Measurements from ENCODE around the gene TEKTIP1.
A peak's percentile ranks its signal among the peaks of the same experiment; 100 is the strongest.
"Not testable (repeated sequence)": the region's sequence is repeated elsewhere in the genome, so short reads cannot be mapped to it uniquely, and the experiment has no call there.

Gene TEKTIP1

GRCh38 chr19:3507371-3508120, 31.4 kb upstream of the TEKTIP1 start:
- DNase-seq (ENCODE audit: low spot score), result no peak

- not testable (repeated sequence) for DNase-seq (ENCODE audit: low spot score)
Observed at GRCh38 chr19:3508121-3508661, 30.8 kb upstream of the TEKTIP1 start.

DNA sequence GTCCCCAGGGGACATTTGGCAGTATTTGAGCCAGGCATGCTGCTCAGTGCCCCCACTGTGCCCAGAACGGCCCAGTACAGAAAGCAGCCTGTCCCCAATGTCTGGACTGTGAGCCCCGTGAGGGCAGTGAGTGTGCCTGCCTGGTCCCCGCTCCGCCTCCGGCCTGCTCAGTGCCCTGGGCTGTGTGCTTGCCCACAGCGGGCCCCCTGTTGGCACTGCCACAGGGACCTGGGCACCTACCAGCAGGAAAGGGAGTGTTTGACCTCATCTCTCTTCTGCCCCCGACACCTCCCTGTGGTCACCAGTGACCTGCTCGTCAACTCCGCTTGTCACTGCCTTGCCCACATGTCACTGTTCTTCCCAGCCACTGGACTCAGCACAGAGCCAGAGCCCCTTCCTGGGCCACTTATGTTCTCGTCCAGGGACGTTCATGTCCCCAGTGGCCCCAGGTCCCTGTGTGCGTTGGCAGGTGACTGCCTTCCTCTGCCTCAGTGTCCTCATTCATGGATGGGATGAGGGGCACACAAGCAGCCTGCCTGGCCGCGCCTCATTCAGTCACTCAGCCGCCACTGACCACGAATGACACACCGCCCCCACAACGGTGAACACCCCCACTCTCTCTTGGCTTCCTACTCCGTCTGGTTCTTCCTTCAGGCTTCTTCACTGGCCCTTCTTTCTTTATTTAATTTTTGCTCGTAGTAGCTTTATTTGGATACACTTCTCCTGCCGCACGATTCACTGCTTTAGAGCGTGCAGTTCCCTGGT, 30.0 kb upstream of the TEKTIP1 start:
- no peak for DNase-seq (ENCODE audit: low spot score)

DNA sequence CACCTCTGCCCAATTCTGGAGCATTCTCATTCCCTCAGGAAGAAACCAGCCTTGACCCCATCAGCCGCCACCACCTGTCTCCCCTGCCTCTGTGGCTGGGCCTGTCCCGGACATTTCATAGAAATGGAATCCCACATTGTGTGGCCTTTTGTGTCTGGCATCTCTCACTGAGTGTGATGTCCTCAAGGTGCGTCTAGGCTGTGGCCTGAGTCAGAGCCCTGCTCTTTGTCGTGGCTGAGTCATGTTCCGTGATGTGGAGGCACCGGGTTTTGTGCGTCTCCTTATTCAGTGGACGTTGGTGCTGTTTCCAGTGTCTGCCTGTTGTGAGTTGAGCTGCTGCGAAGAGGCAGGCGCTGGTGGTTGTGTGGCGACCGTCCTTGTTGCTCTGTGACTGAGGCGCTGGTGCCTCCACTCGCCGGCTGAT, 29.4 kb upstream of the TEKTIP1 start:
- DNase-seq (ENCODE audit: low spot score), result peak; percentile 74

GRCh38 chr19:3510727-3511126, 28.2 kb upstream of the TEKTIP1 start:
- no peak for DNase-seq (ENCODE audit: low spot score)

GRCh38 chr19:3511506-3512251, 27.3 kb upstream of the TEKTIP1 start:
- no peak for DNase-seq (ENCODE audit: low spot score)

DNA sequence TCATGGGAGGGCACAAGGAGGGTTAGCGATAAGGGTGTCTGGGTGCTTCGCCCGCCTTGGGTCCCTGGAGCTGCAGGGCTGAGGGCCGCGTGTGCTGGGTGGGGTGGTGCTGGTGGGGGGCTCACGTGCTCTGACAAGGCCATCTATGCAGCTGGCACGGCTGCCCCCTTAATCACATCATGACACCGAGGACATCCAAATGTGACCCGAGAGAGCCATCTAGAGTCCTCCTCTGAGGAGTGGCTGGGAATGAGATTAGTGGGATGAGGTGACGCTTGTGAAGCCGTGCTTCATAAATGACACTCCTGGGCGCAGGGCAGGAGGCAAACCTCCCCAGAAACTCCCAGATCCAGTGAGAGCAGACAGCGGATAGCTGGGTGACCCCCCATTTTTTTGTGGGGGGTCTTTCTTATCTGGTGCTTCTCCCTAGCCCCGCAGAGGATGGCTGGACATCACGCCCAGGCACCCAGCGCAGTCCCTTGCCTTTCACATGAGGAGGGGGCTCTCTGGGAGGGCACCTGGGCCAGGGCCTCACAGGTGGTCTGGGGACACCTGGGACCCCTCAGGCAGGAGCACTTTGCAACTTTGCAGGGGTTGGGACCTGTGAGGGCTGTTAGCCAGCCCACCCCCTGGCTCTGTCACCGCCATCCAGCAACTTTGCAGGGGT, 26.3 kb upstream of the TEKTIP1 start:
- DNase-seq (ENCODE audit: low spot score), result no peak

GRCh38 chr19:3513229-3514140, 25.5 kb upstream of the TEKTIP1 start:
- DNase-seq (ENCODE audit: low spot score), result no peak

DNA sequence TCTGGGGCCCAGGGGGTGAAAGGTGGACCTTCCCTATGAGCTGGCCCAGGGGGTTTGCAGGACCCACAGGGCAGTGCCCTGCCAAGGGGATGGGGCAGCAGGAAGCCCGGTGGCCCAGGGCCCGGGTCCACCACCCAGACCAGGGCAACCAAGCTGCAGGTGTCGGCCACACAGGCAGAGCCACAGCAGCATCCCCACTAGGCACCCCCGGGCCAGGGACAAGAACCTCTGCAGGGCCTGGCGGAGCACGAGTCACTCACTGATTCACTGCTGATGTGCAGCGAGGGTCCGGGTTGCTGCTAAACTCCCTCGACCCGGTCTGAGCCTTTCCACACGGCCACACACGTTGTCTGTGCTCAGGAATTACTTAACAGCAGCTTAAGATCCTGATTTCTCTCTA, 24.0 kb upstream of the TEKTIP1 start:
- DNase-seq (ENCODE audit: low spot score), result no peak

DNA sequence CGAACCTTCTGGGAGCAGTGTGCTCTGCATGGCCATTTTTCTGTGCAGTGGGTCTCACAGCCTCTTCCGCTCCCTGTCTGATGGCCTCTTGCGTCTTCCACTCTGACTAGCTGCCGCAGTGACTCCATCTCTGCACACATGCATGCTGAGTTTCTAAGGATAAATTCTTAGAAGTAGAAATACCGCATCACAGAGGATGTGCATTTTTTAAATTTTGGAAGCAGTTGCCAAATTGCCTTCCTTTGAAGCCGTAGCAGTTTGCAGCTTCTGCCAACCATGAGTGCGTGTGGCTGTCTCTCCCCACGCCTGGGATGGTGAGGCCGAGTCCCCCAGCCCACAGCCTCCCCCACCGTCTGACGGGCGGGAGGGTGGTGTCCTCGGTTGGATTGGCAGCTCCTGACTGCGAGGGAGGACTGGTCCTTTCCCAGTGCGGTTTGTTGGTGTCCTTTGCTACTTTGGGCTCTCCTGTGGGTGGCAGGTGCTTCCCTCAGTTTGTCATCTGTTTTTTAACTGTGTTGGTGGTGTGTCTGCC, 23.0 kb upstream of the TEKTIP1 start:
- no peak for DNase-seq (ENCODE audit: low spot score)

DNA sequence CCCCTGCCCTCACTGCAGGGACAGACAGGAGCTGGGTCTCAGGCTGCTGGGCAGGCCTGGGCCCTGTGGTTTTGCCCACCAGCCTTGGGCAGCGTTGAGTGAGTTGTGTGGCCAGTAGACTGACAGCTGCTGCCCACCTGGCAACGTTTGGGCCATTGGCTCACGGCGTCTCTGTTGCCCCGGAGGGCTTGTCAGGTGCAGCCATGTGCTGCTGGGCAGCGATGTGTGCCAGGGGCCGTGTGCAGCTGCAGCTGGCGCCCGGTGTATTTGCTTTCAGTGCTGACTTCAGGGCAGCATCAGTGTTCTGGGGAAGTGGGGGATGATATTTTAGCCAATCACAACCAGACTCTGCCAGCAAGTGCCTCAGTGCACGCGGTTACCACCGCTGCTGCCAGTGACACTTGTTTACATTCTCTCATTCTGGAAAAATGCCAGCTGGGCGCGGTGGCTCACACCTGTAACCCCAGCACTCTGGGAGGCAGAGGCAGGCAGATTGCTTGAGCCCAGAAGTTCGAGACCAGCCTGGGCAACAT, 22.2 kb upstream of the TEKTIP1 start:
- DNase-seq (ENCODE audit: low spot score), result no peak

DNA sequence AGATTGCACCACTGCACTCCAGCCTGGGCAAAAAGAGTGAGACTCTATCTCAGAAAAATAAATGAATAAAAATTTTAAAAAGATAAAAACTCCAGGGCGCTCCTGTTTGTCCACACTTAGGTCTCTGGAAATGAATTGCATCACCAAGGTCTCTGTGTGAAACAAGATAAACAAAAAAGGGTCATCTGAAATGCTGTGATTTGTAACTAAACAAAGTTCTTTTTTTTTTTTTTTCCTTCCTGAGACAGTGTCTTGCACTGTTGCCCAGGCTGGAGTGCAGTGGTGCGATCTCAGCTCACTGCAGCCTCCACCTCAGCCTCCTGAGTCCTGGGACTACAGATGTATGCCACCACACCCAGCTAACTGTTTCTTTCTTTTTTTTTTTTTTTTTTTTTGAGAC, 21.3 kb upstream of the TEKTIP1 start:
- DNase-seq (ENCODE audit: low spot score), result no peak

DNA sequence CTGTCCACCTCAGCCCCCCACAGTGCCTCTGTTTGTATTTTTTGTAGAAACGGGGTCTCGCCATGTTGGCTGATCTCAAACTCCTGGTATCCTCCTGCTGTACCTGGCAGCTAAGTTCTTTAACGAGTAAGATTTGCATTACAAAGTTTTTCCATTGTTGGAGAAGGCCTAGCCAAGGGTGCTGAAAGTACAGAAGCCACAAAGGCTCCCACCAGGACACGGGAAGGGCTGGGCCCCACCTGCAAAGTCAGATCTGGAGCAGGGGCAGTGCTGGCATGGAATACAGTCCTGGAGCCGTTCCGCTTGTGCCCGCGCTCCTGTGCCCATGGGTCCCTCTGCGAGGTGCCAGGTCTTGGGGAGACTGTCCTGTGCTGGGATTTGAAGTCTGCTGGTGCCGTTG, 20.7 kb upstream of the TEKTIP1 start:
- no peak for DNase-seq (ENCODE audit: low spot score)

- DNase-seq (ENCODE audit: low spot score), result no peak
Observed at GRCh38 chr19:3518659-3519058, 20.3 kb upstream of the TEKTIP1 start.

DNA sequence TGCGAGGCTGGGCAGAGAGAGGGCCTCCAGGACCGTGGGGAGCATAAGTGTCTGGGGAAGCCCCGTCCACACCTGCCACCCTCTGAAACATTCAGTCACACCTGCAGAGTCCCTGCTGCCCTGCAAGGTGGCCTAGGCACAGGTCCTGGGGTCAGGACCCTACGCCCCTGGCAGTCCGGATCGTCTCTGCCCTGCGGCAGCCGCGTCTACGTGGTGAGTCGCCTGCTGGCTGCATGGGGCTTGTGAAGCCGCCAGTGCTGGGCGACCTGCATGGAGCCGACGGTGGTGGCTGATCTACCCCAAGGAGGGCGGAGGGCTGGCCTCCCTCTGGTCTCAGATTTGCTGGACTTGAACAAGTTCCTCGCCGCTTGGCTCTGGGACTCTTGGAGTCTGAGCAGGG, 19.8 kb upstream of the TEKTIP1 start:
- DNase-seq (ENCODE audit: low spot score), result no peak

GRCh38 chr19:3520166-3521103, 18.5 kb upstream of the TEKTIP1 start:
- no peak for DNase-seq (ENCODE audit: low spot score)

DNA sequence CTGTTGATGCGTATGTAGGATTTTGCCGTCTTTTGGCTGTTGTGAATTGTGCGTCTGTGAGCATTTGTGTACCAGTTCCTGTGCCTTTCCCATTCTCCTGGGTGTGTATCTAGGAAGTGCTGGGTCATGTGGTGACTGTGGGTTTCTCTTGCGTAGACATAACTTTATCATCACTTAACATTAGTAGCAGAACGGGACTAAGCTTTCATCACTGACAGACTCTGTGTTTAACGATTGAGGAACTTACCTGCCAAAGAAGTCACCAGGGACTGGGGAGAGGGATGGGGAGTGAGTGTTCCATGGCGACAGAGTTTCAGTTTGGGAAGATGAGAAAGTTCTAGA, 17.9 kb upstream of the TEKTIP1 start:
- DNase-seq (ENCODE audit: low spot score), result no peak

- DNase-seq (ENCODE audit: low spot score), result no peak
Observed at GRCh38 chr19:3522421-3523360, 16.3 kb upstream of the TEKTIP1 start.

Data from kidney capillary endothelial cell (primary cell).